Measurements from ENCODE around the gene GPATCH2L.

GRCh38 chr14:76228138-76228537 is 76.4 kb downstream of the GPATCH2L start:
- TF ChIP-seq POLR2A (IDR thresholded peaks at IDR 0.05) (no peak), CTCF (IDR thresholded peaks at IDR 0.05) (no peak), EP300 (IDR thresholded peaks at IDR 0.05) (no peak)
